B cell (primary cell): Measurements from ENCODE around the gene PLCB3. TPM values are rescaled to one million over a fixed set of nuclear protein-coding genes. Genes with fewer than 3 reads are reported as not detected.

ENCODE experiments used
- ATAC-seq: fragments of 200-7000 bp; cut with Tn5 transposase; one replicate; pipeline ENCODE4 v1.10.0; 2021; ENCODE audit warnings: low read depth, mild to moderate bottlenecking, moderate number of reproducible peaks, moderate library complexity
- CTCF ChIA-PET: fragments of 350-600 bp; sonication (Branson Sonifier 250); formaldehyde crosslinking; loops from one replicate; lab custom pipeline; 2021; ENCODE audit warnings: antibody characterized with exemption, inconsistent platforms; lab: Charles Lee
- POLR2A ChIA-PET: fragments of 350-600 bp; sonication (Branson Sonifier 250); formaldehyde crosslinking; loops from one replicate; lab custom pipeline; 2021; ENCODE audit warnings: antibody characterized with exemption; lab: Charles Lee
- DNase-seq: peaks from one replicate; pipeline ENCODE4 v3.0.0; 2013
- H2AFZ ChIP-seq: 2 replicates; pipeline ENCODE4 v1.6.1; 2012; ENCODE audit warnings: mild to moderate bottlenecking, low read depth, low read length; ENCODE audit not compliant: insufficient read depth, poor library complexity, severe bottlenecking
- H3K27ac ChIP-seq, 2 donors: 1 replicate in 1 of 2; 2 replicates in 1 of 2; pipeline ENCODE4 v1.5.1; 2012 to 2013; ENCODE audit warnings: low read length in 2 of 2, mild to moderate bottlenecking in 2 of 2, moderate library complexity in 1 of 2
- H3K27me3 ChIP-seq, 4 experiments: fragments of 200-600 bp in 1 of 4; sonication (generic) in 1 of 4; replicated peaks in 1 of 4; 1 replicate in 2 of 4; 2 replicates in 2 of 4; pipeline versions ENCODE4 v1.6.1 to v1.7.0; 2013 to 2016; ENCODE audit warnings: low read length in 3 of 4, mild to moderate bottlenecking in 2 of 4, mixed read lengths in 1 of 4, moderate library complexity in 1 of 4; ENCODE audit not compliant: insufficient read depth in 4 of 4, control insufficient read depth in 3 of 4; ENCODE audit errors: control extremely low read depth in 1 of 4
- H3K36me3 ChIP-seq, 2 experiments: replicated peaks in 1 of 2; 1 replicate in 1 of 2; 2 replicates in 1 of 2; pipeline versions ENCODE4 v1.6.1 to v1.7.1; 2013; ENCODE audit warnings: low read length in 1 of 2; ENCODE audit not compliant: insufficient read depth in 2 of 2, control insufficient read depth in 1 of 2; ENCODE audit errors: control extremely low read depth in 1 of 2, extremely low read depth in 1 of 2
- H3K4me1 ChIP-seq, 2 donors: fragments of 200-600 bp in 1 of 2; sonication (generic) in 1 of 2; 1 replicate in 1 of 2; 2 replicates in 1 of 2; pipeline versions ENCODE4 v1.5.1 to v1.6.1; 2013 to 2017; ENCODE audit warnings: low read length in 2 of 2; ENCODE audit not compliant: control insufficient read depth in 2 of 2, insufficient read depth in 2 of 2
- H3K4me2 ChIP-seq: replicated peaks from 2 replicates; pipeline ENCODE3; 2012; ENCODE audit warnings: mild to moderate bottlenecking, low read depth, low read length; ENCODE audit not compliant: poor library complexity, severe bottlenecking
- H3K4me3 ChIP-seq, 5 experiments: fragments of 200-600 bp in 1 of 5; sonication (generic) in 1 of 5; 1 replicate in 3 of 5; 2 replicates in 2 of 5; pipeline versions ENCODE4 v1.5.1 to v1.7.0; 2011 to 2016; ENCODE audit warnings: low read length in 4 of 5, mild to moderate bottlenecking in 4 of 5, low read depth in 2 of 5, control low read depth in 1 of 5, moderate library complexity in 1 of 5; ENCODE audit not compliant: insufficient read depth in 1 of 5; ENCODE audit errors: control extremely low read depth in 1 of 5, extremely low read depth in 1 of 5
- H3K79me2 ChIP-seq: fragments of 200-600 bp; sonication (generic); one replicate; pipeline ENCODE4 v1.6.0; 2016; ENCODE audit warnings: low read length; ENCODE audit not compliant: control insufficient read depth, insufficient read depth
- H3K9ac ChIP-seq: fragments of 200-600 bp; sonication (generic); 2 replicates; pipeline ENCODE4 v1.6.1; 2017; ENCODE audit warnings: mild to moderate bottlenecking, low read length, moderate library complexity
- H3K9me3 ChIP-seq, 3 donors: one replicate each; pipeline versions ENCODE4 v1.6.1 to v1.7.1; 2013; ENCODE audit warnings: low read length in 2 of 3; ENCODE audit not compliant: control insufficient read depth in 2 of 3, insufficient read depth in 1 of 3; ENCODE audit errors: control extremely low read depth in 1 of 3
- H4K20me1 ChIP-seq: 2 replicates; pipeline ENCODE4 v1.6.0; 2012; ENCODE audit warnings: mild to moderate bottlenecking, low read length; ENCODE audit not compliant: insufficient read depth, control insufficient read depth, poor library complexity, severe bottlenecking
- H3K27ac Mint-ChIP-seq: one replicate; pipeline ENCODE4 v1.8.0; 2021; ENCODE audit warnings: mixed read lengths
- H3K27me3 Mint-ChIP-seq: one replicate; pipeline ENCODE4 v1.8.0; 2021; ENCODE audit warnings: mixed read lengths
- H3K4me1 Mint-ChIP-seq: one replicate; pipeline ENCODE4 v1.8.0; 2021; ENCODE audit warnings: mixed read lengths
- H3K4me3 Mint-ChIP-seq: one replicate; pipeline ENCODE4 v1.8.0; 2021; ENCODE audit warnings: mixed read lengths
- H3K9me3 Mint-ChIP-seq: one replicate; pipeline ENCODE4 v1.8.0; 2022; ENCODE audit warnings: mixed read lengths; ENCODE audit not compliant: insufficient read depth
- EZH2 ChIP-seq: IDR thresholded peaks from 2 replicates; pipeline ENCODE4 v1.6.1; 2012; ENCODE audit warnings: borderline replicate concordance, low read depth, mild to moderate bottlenecking, moderate library complexity, low read length; ENCODE audit not compliant: insufficient read depth, poor library complexity, severe bottlenecking
- WGBS: methylation state at CpG from one replicate; pipeline ENCODE4 v1.1.5; 2013; ENCODE audit warnings: missing lambda C conversion rate; ENCODE audit not compliant: insufficient coverage; 5-methylcytosine and 5-hydroxymethylcytosine counted together
- intact Hi-C: fragments of 100-400 bp; cut with micrococcal nuclease; formaldehyde crosslinking; loops from one replicate; pipeline ENCODE4 v1.10.0; 2022
- polyA minus RNA-seq: library from RNA; depleted of rRNA, polyadenylated mRNA; stranded (reverse); fragments of >200 nt; gene quantifications from 2 replicates; pipeline ENCODE4 v1.2.3, GENCODE V29; 2012
- polyA plus RNA-seq: library from polyadenylated mRNA; depleted of rRNA; stranded (reverse); fragments of >200 nt; gene quantifications from 2 replicates; pipeline ENCODE4 v1.2.3, GENCODE V29; 2012
- total RNA-seq, 2 donors: library from RNA; stranded (reverse); fragments of 120-200 nt in 1 of 2; gene quantifications; 1 replicate in 1 of 2; 2 replicates in 1 of 2; pipeline versions ENCODE4 v1.2.3 to v1.2.4, GENCODE V29; 2013 to 2022
- TF ChIP-seq, protein P1 (sequence below): fragments of 200-600 bp; IDR thresholded peaks from one replicate; pipeline ENCODE4 v1.8.0; 2022; ENCODE audit warnings: antibody characterized with exemption, mild to moderate bottlenecking

PLCB3 gene
- 7.6 and 8.1 TPM in 2 replicates for total RNA-seq
- 2.6 TPM for total RNA-seq (2013)
- 2.7 and 3.0 TPM in 2 replicates for polyA plus RNA-seq
- 3.9 and 4.3 TPM in 2 replicates for polyA minus RNA-seq

- Histone ChIP-seq H3K79me2 (peaks cover 4% of the 10 kb centered on the region), H3K4me1 (peaks cover 17 to 36% of the 10 kb centered on the region in 2 donors), H3K27ac (no peak within 1 kb of the TSS), H3K36me3 (no peaks in the 10 kb centered on the region), H2AFZ (peak within 1 kb of the TSS; percentile 82), H3K4me2 (peak within 1 kb of the TSS; percentile 90), H4K20me1 (no peaks in the 10 kb centered on the region), H3K9ac (peak within 1 kb of the TSS; percentile 76), H3K4me3 (peak within 1 kb of the TSS; percentile 39 to 87 (median 63)), H3K27me3 (no peaks in the 10 kb centered on the region), H3K9me3 (no peaks in the 10 kb centered on the region)
- TF ChIP-seq, protein P1, sequence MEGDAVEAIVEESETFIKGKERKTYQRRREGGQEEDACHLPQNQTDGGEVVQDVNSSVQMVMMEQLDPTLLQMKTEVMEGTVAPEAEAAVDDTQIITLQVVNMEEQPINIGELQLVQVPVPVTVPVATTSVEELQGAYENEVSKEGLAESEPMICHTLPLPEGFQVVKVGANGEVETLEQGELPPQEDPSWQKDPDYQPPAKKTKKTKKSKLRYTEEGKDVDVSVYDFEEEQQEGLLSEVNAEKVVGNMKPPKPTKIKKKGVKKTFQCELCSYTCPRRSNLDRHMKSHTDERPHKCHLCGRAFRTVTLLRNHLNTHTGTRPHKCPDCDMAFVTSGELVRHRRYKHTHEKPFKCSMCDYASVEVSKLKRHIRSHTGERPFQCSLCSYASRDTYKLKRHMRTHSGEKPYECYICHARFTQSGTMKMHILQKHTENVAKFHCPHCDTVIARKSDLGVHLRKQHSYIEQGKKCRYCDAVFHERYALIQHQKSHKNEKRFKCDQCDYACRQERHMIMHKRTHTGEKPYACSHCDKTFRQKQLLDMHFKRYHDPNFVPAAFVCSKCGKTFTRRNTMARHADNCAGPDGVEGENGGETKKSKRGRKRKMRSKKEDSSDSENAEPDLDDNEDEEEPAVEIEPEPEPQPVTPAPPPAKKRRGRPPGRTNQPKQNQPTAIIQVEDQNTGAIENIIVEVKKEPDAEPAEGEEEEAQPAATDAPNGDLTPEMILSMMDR: peak; percentile 78
- no peak for TF ChIP-seq EZH2
- Mint-ChIP-seq H3K27ac (peak within 1 kb of the TSS; percentile 80), H3K4me1 (peaks cover 22% of the 10 kb centered on the region), H3K9me3 (no peaks in the 10 kb centered on the region), H3K27me3 (no peaks in the 10 kb centered on the region), H3K4me3 (peak within 1 kb of the TSS; percentile 89)
- intact Hi-C loops: loop anchor here (1.0 kb wide), 4 partner anchors 18 to 53 kb away; partner anchors contain the start of genes BAD, NUDT22 and TRPT1
- ATAC-seq (peak; percentile 66), DNase-seq (peak; percentile 78)
- POLR2A ChIA-PET: interaction anchor here (0.6 to 1.8 kb wide), 5 partner anchors 18 to 67 kb away, joined by 3 to 7 read pairs (median 5); partner anchors contain the start of genes BAD, GPR137 and PRDX5
- WGBS: under 1% methylated on average over 75 of the region's 75 CpGs
- CTCF ChIA-PET: interaction anchor here (0.8 to 10.4 kb wide), 17 partner anchors 10 to 104 kb away, joined by 3 to 141 read pairs (median 6); partner anchors contain the start of genes BAD, CATSPERZ, DNAJC4 and FERMT3
These were observed at the start of gene PLCB3 for GRCh38 chr11:64251016-64251752. Gene PLCB3, plus strand, starts transcription at chr11:64251530. Its CDS starts 120 bp downstream, at chr11:64251650.
